GM18511 (cell line): ENCODE measurements around the gene NT5M.
"Not testable (repeated sequence)": the region's sequence is repeated elsewhere in the genome, so short reads cannot be mapped to it uniquely, and the experiment has no call there.

Experiments used
- ATAC-seq: cut with Tn5 transposase; IDR thresholded peaks from one replicate; pipeline ENCODE4 v1.9.1; 2021; ENCODE audit warnings: mild to moderate bottlenecking, moderate library complexity; ENCODE audit not compliant: unreplicated experiment

Gene NT5M

DNA sequence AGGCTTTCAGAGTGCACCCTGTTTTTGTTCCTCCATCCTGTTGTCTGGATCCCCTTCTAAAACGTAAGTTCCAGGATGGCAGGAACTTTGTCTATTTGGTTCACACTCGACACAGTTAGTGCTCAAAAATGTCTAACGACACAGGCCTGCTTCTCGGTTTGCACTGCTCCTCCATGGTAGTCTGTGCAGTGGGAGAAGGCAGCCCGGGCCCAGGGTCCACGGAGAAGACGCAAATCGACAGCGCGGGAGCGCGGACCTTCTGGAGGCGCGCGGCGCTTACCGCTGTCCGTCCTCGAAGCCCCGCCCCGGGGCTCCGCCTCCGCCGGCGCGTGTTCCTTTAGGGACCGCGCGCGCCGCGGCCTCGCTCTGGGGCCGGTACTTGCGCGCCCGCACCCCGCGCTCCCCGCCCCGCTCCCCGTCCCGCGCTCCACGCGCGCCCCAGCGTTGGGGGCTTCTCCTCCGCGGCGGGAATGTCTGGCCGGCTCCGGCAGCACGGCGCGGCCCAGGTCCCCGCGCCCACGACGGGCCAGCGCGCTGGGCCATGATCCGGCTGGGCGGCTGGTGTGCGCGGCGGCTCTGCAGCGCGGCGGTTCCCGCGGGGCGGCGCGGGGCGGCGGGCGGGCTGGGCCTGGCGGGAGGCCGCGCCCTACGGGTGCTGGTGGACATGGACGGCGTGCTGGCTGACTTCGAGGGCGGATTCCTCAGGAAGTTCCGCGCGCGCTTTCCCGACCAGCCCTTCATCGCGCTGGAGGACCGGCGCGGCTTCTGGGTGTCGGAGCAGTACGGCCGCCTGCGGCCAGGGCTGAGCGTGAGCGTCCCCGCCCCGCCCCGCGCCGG lies at the start of gene NT5M:
NT5M (plus strand) TSS at position 364 of the 837 bp plus-strand sequence; CDS start at position 542, 178 bp downstream.
- ATAC-seq = peak; percentile 64

DNA sequence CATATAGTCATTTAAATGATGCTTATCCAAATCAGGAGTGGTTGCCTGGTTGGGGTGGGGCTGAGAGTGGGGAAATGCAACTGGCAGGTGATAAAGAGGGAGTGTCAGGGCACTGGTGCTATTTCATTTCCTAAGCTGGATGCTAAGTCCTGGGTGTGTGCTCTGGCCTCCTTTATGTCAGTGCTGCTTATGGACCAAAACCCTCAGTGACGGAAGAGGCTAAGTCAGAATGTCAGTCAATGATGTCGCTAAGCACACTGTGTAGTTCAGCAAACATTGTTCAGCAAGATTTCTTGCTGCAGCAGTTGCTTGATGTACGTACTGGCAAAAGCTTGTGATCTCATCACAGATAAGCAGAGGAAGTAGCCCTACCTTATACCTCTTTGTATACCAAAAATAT lies 49.8 kb upstream of the NT5M start:
- ATAC-seq = no peak

- ATAC-seq = no peak
These were observed 49.1 kb upstream of the NT5M start for GRCh38 chr17:17254036-17254435.

GRCh38 chr17:17255689-17256088 lies 47.5 kb upstream of the NT5M start:
- not testable (repeated sequence) for ATAC-seq

GRCh38 chr17:17256316-17256715 lies 46.9 kb upstream of the NT5M start:
- ATAC-seq = no peak

GRCh38 chr17:17258011-17258410 lies 45.2 kb upstream of the NT5M start:
- ATAC-seq = no peak

GRCh38 chr17:17258998-17259397 lies 44.2 kb upstream of the NT5M start:
- ATAC-seq = no peak

DNA sequence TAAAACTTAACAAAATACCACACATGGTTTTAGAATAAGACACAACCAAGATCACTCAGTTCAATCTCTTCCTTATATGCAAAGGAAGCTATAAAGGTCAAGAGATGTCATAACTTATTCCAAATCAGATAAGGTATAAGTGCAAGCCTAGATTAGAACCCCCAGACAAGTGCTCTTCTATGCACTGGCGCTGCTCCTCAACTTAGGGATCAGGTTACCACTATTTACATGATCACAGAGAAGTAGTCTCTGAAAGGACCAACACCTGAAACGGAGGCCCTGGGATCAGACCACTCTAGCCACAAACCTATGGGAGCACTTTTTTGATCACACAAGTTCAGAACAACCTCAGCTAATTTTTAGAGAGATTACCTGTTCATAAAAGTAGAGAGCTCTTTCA lies 38.7 kb upstream of the NT5M start:
- ATAC-seq = no peak

- ATAC-seq = no peak
These were observed 33.0 kb upstream of the NT5M start for GRCh38 chr17:17269926-17270773.

GRCh38 chr17:17275971-17276370 lies 27.2 kb upstream of the NT5M start:
- ATAC-seq = no peak

DNA sequence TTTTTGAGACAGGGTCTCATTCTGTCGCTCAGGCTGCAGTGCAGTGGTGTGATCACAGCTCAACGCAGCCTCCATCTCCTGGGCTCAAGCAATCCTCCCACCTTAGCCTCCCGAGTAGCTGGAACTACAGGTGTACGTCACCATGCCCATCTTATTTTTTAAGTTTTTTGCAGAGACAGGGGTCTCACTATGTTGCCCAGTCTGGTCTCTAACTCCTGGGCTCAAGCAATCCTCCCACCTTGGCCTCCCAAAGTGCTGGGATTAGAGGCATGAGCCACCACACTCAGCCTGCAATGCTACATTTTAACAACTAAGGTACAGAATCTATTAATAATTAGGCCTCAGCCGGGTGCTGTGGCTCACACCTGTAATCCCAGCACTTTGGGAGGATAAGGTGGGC lies 25.7 kb upstream of the NT5M start:
- not testable (repeated sequence) for ATAC-seq

GRCh38 chr17:17279316-17279715 lies 23.9 kb upstream of the NT5M start:
- ATAC-seq = no peak

- peak; percentile 92 for ATAC-seq
These were observed 22.3 kb upstream of the NT5M start, which contains the start of gene COPS3 for GRCh38 chr17:17280613-17281549. COPS3 (minus strand) TSS chr17:17281246; CDS start chr17:17281186, 60 bp downstream.

GRCh38 chr17:17285951-17286350 lies 17.2 kb upstream of the NT5M start:
- ATAC-seq = no peak

DNA sequence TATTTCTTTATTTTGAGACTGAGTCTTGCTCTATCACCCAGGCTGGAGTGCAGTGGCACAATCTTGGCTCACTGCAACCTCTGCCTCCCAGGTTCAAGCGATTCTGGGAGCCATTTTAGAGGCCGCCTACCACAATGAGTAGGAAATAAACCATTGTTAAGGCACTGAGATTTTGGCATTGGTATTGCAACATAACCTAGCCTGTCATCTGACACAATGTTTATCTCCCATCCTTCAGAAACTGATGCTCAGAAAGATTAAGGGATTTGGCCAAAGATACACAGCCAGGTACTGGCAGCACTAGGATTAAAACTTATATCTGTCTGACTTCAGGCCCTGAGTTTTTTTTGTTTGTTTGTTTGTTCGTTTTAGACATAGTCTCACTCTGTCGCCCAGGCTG lies 14.1 kb upstream of the NT5M start:
- no peak for ATAC-seq

DNA sequence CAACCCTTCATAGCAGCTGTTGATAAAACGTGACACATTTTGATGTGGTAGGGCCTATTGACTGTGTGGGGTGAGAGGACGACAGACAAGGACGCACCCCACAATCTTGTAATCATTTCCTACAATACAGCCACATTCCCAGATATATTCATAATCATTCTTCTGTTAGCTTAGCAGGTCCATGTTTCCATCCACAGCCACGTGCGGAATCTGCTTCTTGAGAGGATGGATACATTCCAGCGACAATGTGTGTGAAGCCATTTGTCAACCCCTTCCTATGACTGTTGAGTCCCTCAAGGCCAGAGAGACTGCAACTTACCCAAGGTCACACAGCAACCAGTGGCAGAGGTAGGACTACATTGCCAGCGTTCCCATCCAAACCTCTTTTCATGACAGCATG lies 13.5 kb upstream of the NT5M start:
- ATAC-seq = no peak

DNA sequence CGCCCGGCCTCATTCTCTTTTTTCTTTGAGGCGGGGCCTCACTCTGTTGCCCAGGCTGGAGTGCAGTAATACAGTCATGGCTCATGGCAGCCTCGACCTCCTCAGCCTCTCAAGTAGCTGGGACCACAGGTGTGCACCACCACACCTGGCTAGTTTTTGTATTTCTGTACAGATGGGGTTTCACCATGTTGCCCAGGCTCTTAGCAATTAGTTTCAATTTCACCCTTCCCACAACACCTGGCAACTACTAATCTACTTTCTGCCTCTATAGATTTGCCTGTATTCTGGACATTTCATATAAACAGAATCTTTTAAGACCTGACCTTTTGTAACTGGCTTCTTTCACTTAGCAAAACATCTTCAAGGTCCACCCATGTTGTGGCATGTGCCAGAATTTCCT lies 8.0 kb upstream of the NT5M start:
- ATAC-seq = no peak

DNA sequence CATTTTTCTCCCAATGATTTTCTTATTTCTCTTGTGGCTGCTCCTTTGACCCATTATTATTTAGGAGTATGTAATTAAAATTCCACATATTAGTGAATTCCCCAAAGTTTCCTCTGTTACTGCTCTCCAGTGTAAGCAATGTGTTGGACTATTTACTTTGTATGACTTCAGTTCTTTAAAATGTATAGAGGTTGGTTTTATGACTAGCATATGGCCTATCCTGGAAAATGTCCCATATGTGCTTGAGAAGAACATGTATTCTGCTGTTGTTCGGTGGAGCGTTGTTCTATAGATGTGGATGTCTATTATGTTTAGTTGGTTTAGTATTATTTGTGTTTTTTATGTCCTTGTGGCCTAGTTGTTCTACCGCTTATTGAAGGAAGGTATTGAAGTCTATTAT lies 6.0 kb upstream of the NT5M start:
- no peak for ATAC-seq

DNA sequence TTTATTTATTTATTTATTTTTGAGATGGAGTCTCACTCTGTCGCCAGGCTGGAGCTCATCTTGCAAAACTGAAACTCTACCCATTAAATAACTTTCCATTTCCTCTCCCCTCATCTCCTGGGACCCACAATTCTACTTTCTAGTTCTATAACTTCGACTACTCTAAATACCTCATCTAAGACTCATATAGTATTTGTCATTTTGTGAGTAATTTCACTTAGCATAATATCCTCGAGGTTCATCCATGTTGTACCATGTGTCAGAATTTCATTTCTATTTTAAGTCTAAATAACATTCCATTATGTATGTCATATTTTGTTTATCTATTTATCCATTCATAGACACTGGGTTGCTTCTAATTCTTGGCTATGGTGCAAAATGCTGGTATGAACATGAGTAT lies 5.1 kb upstream of the NT5M start:
- ATAC-seq = no peak

DNA sequence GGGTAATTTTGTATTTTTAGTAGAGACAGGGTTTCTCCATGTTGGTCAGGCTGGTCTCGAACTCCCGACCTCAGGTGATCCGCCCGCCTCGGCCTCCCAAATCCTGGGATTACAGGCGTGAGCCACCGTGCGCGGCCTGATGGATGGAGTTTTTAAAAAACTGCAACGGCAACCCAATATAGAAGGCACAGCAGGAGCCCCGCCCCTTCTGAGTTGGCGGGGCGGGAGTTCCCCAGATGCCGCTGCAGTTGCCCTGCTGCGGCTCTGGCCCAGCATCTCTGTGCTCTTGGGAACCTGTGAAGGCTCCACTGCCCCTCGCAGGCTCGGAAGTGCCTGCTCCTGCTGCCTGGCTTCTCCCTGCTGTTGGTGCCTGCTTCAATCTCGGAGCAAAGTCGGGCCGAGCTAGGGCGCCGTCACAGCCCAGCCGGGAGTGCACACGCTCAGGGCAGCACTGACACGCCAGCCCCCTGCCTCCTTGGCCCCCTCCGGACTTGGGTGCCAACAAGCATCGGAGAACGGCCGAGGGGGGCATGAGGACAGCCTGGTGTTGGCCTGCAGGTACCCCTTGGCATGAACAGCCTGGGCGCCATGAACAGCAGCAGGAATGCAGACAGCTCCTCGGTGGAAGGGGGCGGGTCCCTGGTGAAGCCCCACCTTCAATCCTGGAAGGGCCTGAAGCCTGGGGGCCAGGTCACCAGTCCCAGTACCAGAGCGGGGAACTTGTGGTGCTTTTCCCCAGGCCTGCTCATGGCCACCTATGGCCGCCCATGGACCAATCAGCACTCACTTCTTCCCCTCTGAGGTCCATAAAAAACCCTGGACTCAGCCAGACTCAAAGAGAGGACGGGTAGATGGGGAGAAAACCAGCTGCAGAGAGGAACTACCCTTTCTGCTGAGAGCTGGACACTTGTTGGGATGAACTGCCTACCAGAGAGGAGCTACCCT lies 2.3 kb upstream of the NT5M start:
- no peak for ATAC-seq
